IMR-90 (cell line): ENCODE results near the gene CEACAM8. TPM values are rescaled to one million over a fixed set of nuclear protein-coding genes. Genes with fewer than 3 reads are reported as not detected.
A peak's percentile ranks its signal among the peaks of the same experiment; 100 is the strongest.

ENCODE experiments used
- ATAC-seq: fragments of 200-7000 bp; cut with Tn5 transposase; 2 replicates; pipeline ENCODE4 v1.9.1; 2020; ENCODE audit warnings: low read depth, mild to moderate bottlenecking, moderate library complexity
- BruUV-seq: library from RNA; stranded (reverse); fragments of 400-500 nt; replicated peaks from 2 replicates; lab custom pipeline; 2021; lab: Mats Ljungman, UMichigan
- CTCF ChIA-PET: fragments of 300-600 bp; formaldehyde crosslinking; extraction: SDS; loops from one replicate; lab custom pipeline; 2021; ENCODE audit warnings: antibody characterized with exemption; lab: Yijun Ruan, JAX
- POLR2A ChIA-PET: fragments of 300-600 bp; sonication (Branson Sonifier 250); formaldehyde crosslinking; loops from one replicate; lab custom pipeline; 2022; ENCODE audit warnings: antibody characterized with exemption; ENCODE audit not compliant: unreplicated experiment; lab: Charles Lee
- DNase-seq: peaks from one replicate; pipeline ENCODE4 v3.0.0; 2013
- H2AFZ ChIP-seq: replicated peaks from 2 replicates; pipeline ENCODE3; 2013; ENCODE audit warnings: low read length, mild to moderate bottlenecking; ENCODE audit not compliant: poor library complexity
- H2AK5ac ChIP-seq: 2 replicates; pipeline ENCODE4 v1.6.1; 2013; ENCODE audit warnings: low read depth, low read length, inconsistent platforms
- H2AK9ac ChIP-seq: replicated peaks from 2 replicates; pipeline ENCODE3; 2013; ENCODE audit warnings: mild to moderate bottlenecking, low read depth, low read length, moderate library complexity; ENCODE audit not compliant: poor library complexity
- H2BK120ac ChIP-seq: 2 replicates; pipeline ENCODE4 v1.6.1; 2013; ENCODE audit warnings: low read depth, low read length, inconsistent platforms
- H2BK15ac ChIP-seq: 3 replicates; pipeline ENCODE4 v1.6.1; 2013; ENCODE audit warnings: low read depth, low read length, inconsistent platforms
- H2BK20ac ChIP-seq: 2 replicates; pipeline ENCODE4 v1.6.1; 2013; ENCODE audit warnings: low read depth, mild to moderate bottlenecking, inconsistent platforms, low read length, moderate library complexity
- H2BK5ac ChIP-seq: 2 replicates; pipeline ENCODE4 v1.6.1; 2013; ENCODE audit warnings: mild to moderate bottlenecking, low read depth, low read length, inconsistent platforms; ENCODE audit not compliant: poor library complexity, severe bottlenecking
- H3K14ac ChIP-seq: replicated peaks from 2 replicates; pipeline ENCODE4 v1.6.1; 2013; ENCODE audit warnings: low read depth, low read length, inconsistent platforms
- H3K18ac ChIP-seq: 2 replicates; pipeline ENCODE4 v1.6.1; 2013; ENCODE audit warnings: low read depth, low read length, control low read depth
- H3K23ac ChIP-seq: 2 replicates; pipeline ENCODE4 v1.6.1; 2013; ENCODE audit warnings: low read depth, low read length, inconsistent platforms
- H3K27ac ChIP-seq: 2 replicates; pipeline ENCODE4 v1.5.1; 2013; ENCODE audit warnings: mild to moderate bottlenecking, control low read depth, low read length; ENCODE audit not compliant: insufficient read depth
- H3K27me3 ChIP-seq: 2 replicates; pipeline ENCODE4 v1.6.1; 2013; ENCODE audit warnings: low read length; ENCODE audit not compliant: control insufficient read depth, insufficient read depth
- H3K36me3 ChIP-seq: 2 replicates; pipeline ENCODE4 v1.6.1; 2013; ENCODE audit warnings: low read length, mixed read lengths; ENCODE audit not compliant: control insufficient read depth, insufficient read depth
- H3K4ac ChIP-seq: 2 replicates; pipeline ENCODE4 v1.6.1; 2013; ENCODE audit warnings: low read depth, low read length, inconsistent platforms
- H3K4me1 ChIP-seq: 2 replicates; pipeline ENCODE4 v1.6.1; 2013; ENCODE audit warnings: low read length, mixed read lengths; ENCODE audit not compliant: control insufficient read depth, insufficient read depth
- H3K4me2 ChIP-seq: 2 replicates; pipeline ENCODE4 v1.6.1; 2013; ENCODE audit warnings: low read depth, mild to moderate bottlenecking, control low read depth, low read length, moderate library complexity
- H3K4me3 ChIP-seq: 2 replicates; pipeline ENCODE4 v1.5.1; 2013; ENCODE audit warnings: low read depth, mild to moderate bottlenecking, control low read depth, low read length, moderate library complexity; ENCODE audit not compliant: insufficient read depth
- H3K56ac ChIP-seq: 2 replicates; pipeline ENCODE4 v1.6.1; 2013; ENCODE audit warnings: low read length, inconsistent platforms; ENCODE audit not compliant: insufficient read depth; ENCODE audit errors: extremely low read depth
- H3K79me1 ChIP-seq, 2 experiments: 2 replicates each; pipeline ENCODE4 v1.6.1; 2013; ENCODE audit warnings: low read length in 2 of 2, inconsistent platforms in 1 of 2, low read depth in 1 of 2
- H3K9ac ChIP-seq: 2 replicates; pipeline ENCODE4 v1.6.1; 2013; ENCODE audit warnings: low read depth, low read length, control low read depth
- H3K9me1 ChIP-seq: 2 replicates; pipeline ENCODE4 v1.6.1; 2013; ENCODE audit warnings: low read length, inconsistent platforms; ENCODE audit not compliant: insufficient read depth
- H3K9me3 ChIP-seq: 2 replicates; pipeline ENCODE4 v1.6.1; 2013; ENCODE audit warnings: low read length; ENCODE audit not compliant: control insufficient read depth, insufficient read depth
- H4K20me1 ChIP-seq: 2 replicates; pipeline ENCODE4 v1.6.1; 2013; ENCODE audit warnings: low read length, inconsistent platforms; ENCODE audit not compliant: insufficient read depth
- H4K5ac ChIP-seq: 2 replicates; pipeline ENCODE4 v1.6.1; 2013; ENCODE audit warnings: mild to moderate bottlenecking, low read depth, low read length, control low read depth
- H4K8ac ChIP-seq, 2 experiments: 2 replicates each; pipeline ENCODE4 v1.6.1; 2013; ENCODE audit warnings: low read depth in 2 of 2, low read length in 2 of 2, control low read depth in 1 of 2, inconsistent platforms in 1 of 2
- H4K91ac ChIP-seq: 2 replicates; pipeline ENCODE4 v1.6.1; 2013; ENCODE audit warnings: low read depth, low read length, inconsistent platforms; ENCODE audit not compliant: insufficient read depth
- BHLHE40 ChIP-seq: fragments of 150-350 bp; IDR thresholded peaks from 2 replicates; pipeline ENCODE4 v1.6.1; 2016; ENCODE audit warnings: mild to moderate bottlenecking, low read depth, low read length
- WGBS, 2 experiments: methylation state at CpG; one replicate each; pipeline versions ENCODE4 v1.1.5 to v1.1.7; 2013; ENCODE audit warnings: missing lambda C conversion rate in 2 of 2; ENCODE audit not compliant: insufficient read length in 1 of 2; ENCODE audit errors: extremely low coverage in 2 of 2; 5-methylcytosine and 5-hydroxymethylcytosine counted together
- dilution Hi-C: fragments of 300-500 bp; cut with HindIII; formaldehyde crosslinking; loops from one replicate; pipeline ENCODE4 v1.14.3; 2018; ENCODE audit warnings: low sequenced_read_pairs; ENCODE audit not compliant: unreplicated experiment
- in situ Hi-C: fragments of 300-500 bp; cut with MboI; formaldehyde crosslinking; loops from 3 replicates; pipeline ENCODE4 v1.14.3; 2019; ENCODE audit warnings: low sequenced_read_pairs, inconsistent platforms, mixed read lengths
- intact Hi-C: fragments of 100-400 bp; cut with micrococcal nuclease; formaldehyde crosslinking; loops from 2 replicates; pipeline ENCODE4 v1.10.0; 2022
- polyA plus RNA-seq, 3 experiments: library from polyadenylated mRNA; depleted of rRNA; stranded (reverse); fragments of >200 nt; gene quantifications; 2 replicates each; pipeline ENCODE4 v1.2.3, GENCODE V29; 2012; ENCODE audit warnings: low replicate concordance in 1 of 3
- total RNA-seq: library from RNA; depleted of rRNA; stranded (reverse); fragments of >200 nt; gene quantifications from 2 replicates; pipeline ENCODE4 v1.2.3, GENCODE V29; 2012
- TF ChIP-seq, protein P1 (sequence below): fragments of 150-350 bp; IDR thresholded peaks from 2 replicates; pipeline ENCODE4 v1.6.1; 2017; ENCODE audit warnings: mild to moderate bottlenecking, antibody characterized with exemption, low read length, low read depth

The CEACAM8 gene
- total and polyA plus RNA-seq, 2 of the 4 experiments (the other 2 are of a cell fraction): not detected

- no TSS peak for BruUV-seq
- no peaks in the 10 kb centered on the region for H3K79me1 ChIP-seq
- in situ Hi-C loops (no loop called here), dilution Hi-C loops (no loop called here), intact Hi-C loops (no loop called here)
- no peak overlapping the region for H2AK9ac ChIP-seq
- POLR2A ChIA-PET: no interaction called here
- no peak overlapping the region for H2BK120ac ChIP-seq
- H3K4me1 ChIP-seq: no peaks in the 10 kb centered on the region
- peaks cover 10% of the 10 kb centered on the region for H3K9me3 ChIP-seq
- peak; percentile 86 for ATAC-seq
- H3K4me2 ChIP-seq: no peak overlapping the region
- H2AFZ ChIP-seq: no peak overlapping the region
- no peak overlapping the region for H3K14ac ChIP-seq
- H3K27ac ChIP-seq: no peak overlapping the region
- no peak overlapping the region for H3K9ac ChIP-seq
- no peak overlapping the region for H3K56ac ChIP-seq
- H4K8ac ChIP-seq: no peak overlapping the region
- DNase-seq: peak; percentile 67
- no peak overlapping the region for H2BK5ac ChIP-seq
- H2BK15ac ChIP-seq: no peak overlapping the region
- CTCF ChIA-PET: no interaction called here
- H3K36me3 ChIP-seq: no peaks in the 10 kb centered on the region
- H4K91ac ChIP-seq: no peak overlapping the region
- TF ChIP-seq, protein P1, sequence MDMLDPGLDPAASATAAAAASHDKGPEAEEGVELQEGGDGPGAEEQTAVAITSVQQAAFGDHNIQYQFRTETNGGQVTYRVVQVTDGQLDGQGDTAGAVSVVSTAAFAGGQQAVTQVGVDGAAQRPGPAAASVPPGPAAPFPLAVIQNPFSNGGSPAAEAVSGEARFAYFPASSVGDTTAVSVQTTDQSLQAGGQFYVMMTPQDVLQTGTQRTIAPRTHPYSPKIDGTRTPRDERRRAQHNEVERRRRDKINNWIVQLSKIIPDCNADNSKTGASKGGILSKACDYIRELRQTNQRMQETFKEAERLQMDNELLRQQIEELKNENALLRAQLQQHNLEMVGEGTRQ: no peak
- TF ChIP-seq BHLHE40: peak; percentile 5; the same call in 1 of the 2 replicates
- WGBS, 2 experiments: 44% methylated on average over 1 of the region's 8 CpGs; no CpG with 5 or more reads in 1 of the 2 experiments
- no peak overlapping the region for H3K4me3 ChIP-seq
- no peaks in the 10 kb centered on the region for H3K9me1 ChIP-seq
- H2BK20ac ChIP-seq: no peak overlapping the region
- H4K20me1 ChIP-seq: no peaks in the 10 kb centered on the region; the same call in 1 of the 2 replicates
- H3K18ac ChIP-seq: no peak overlapping the region
- H2AK5ac ChIP-seq: no peak overlapping the region
- no peak overlapping the region for H3K4ac ChIP-seq
- H3K23ac ChIP-seq: no peak overlapping the region
- peaks cover 38% of the 10 kb centered on the region for H3K27me3 ChIP-seq
- no peak overlapping the region for H4K5ac ChIP-seq
Observed at GRCh38 chr19:42553292-42554045, 41.3 kb downstream of the CEACAM8 start.
